ENCODE data around the gene RAP1GAP. TPM values are rescaled to one million over a fixed set of nuclear protein-coding genes. Genes with fewer than 3 reads are reported as not detected.

Gene RAP1GAP
- total and polyA plus RNA-seq, 2 of the 13 experiments (the other 11 are each of a cell fraction or from before 2014, with no cell fraction given), result 11.9 to 37.5 TPM

- H3K27ac ChIP-seq (ENCODE audit: extremely low read length, insufficient read depth, low read length), result no peak overlapping the region
- in situ Hi-C loops (cut with HindIII; ENCODE audit: extremely low pct_ligation_motif_present, low pct_unique_long_range_greater_than_20kb) (loop anchor here (10.0 kb wide), 1 partner anchor 263 kb away; no protein-coding TSS in a partner anchor), intact Hi-C loops (cut with micrococcal nuclease; ENCODE audit: unreplicated experiment) (no loop called here)
- H3K4me3 ChIP-seq (replicated peaks in 1 of 3; ENCODE audit: insufficient read depth in 1 of 3, low read depth in 2 of 3, low read length in 3 of 3), result no peak overlapping the region
- BruUV-seq (replicated peaks), result no TSS peak
- ATAC-seq, result no peak
- no peak overlapping the region for H2AFZ ChIP-seq (ENCODE audit: low read length)
- POLR2A ChIA-PET, result no interaction called here
- DNase-seq (ENCODE audit: low spot score), result no peak
- H3K27me3 ChIP-seq (ENCODE audit: control insufficient read depth in 1 of 2, insufficient read depth in 2 of 2, low read length in 2 of 2), result no peaks in the 10 kb centered on the region
- H3K9me3 ChIP-seq (ENCODE audit: low read length), result no peaks in the 10 kb centered on the region
- H3K36me3 ChIP-seq (replicated peaks in 1 of 2; ENCODE audit: control insufficient read depth in 1 of 2, insufficient read depth in 2 of 2, low read length in 2 of 2), result peaks cover 12 to 41% of the 10 kb centered on the region in 2 experiments
- FAIRE-seq, result no peak
- peaks cover 24% of the 10 kb centered on the region for H3K4me1 ChIP-seq (ENCODE audit: insufficient read depth, low read length)
- 95% methylated on average over 6 of the region's 6 CpGs for WGBS (ENCODE audit: low lambda C conversion rate)
- no peaks in the 10 kb centered on the region for H3K79me2 ChIP-seq (ENCODE audit: insufficient read depth, low read length)
- CTCF ChIA-PET (ENCODE audit: low intra/inter-chr PET ratio, low total read pairs), result no interaction called here
- no peak overlapping the region for H3K4me2 ChIP-seq (ENCODE audit: low read depth, low read length)
- H4K20me1 ChIP-seq (ENCODE audit: insufficient read depth, low read length), result 0 out of 2 replicates have a peak, but pooled peaks cover under 1% of the 10 kb centered on the region
- no peak overlapping the region for H3K9ac ChIP-seq (ENCODE audit: insufficient read depth, low read depth, low read length)
- TF ChIP-seq GFI1 (CRISPR knock-in tag; IDR thresholded peaks at IDR 0.05; ENCODE audit: borderline replicate concordance), result no peak
- TF ChIP-seq REXO4 (CRISPR knock-in tag; IDR thresholded peaks at IDR 0.05; ENCODE audit: borderline replicate concordance), result no peak
- no peak for TF ChIP-seq ZNF737 (CRISPR knock-in tag; IDR thresholded peaks at IDR 0.05; ENCODE audit: borderline replicate concordance)
- TF ChIP-seq ZSCAN22 (CRISPR knock-in tag; IDR thresholded peaks at IDR 0.05), result no peak
- no peak for TF ChIP-seq ZNF430 (CRISPR knock-in tag; IDR thresholded peaks at IDR 0.05)
- TF ChIP-seq KAT7 (CRISPR knock-in tag; IDR thresholded peaks at IDR 0.05; ENCODE audit: borderline replicate concordance), result no peak
- TF ChIP-seq, protein P1, sequence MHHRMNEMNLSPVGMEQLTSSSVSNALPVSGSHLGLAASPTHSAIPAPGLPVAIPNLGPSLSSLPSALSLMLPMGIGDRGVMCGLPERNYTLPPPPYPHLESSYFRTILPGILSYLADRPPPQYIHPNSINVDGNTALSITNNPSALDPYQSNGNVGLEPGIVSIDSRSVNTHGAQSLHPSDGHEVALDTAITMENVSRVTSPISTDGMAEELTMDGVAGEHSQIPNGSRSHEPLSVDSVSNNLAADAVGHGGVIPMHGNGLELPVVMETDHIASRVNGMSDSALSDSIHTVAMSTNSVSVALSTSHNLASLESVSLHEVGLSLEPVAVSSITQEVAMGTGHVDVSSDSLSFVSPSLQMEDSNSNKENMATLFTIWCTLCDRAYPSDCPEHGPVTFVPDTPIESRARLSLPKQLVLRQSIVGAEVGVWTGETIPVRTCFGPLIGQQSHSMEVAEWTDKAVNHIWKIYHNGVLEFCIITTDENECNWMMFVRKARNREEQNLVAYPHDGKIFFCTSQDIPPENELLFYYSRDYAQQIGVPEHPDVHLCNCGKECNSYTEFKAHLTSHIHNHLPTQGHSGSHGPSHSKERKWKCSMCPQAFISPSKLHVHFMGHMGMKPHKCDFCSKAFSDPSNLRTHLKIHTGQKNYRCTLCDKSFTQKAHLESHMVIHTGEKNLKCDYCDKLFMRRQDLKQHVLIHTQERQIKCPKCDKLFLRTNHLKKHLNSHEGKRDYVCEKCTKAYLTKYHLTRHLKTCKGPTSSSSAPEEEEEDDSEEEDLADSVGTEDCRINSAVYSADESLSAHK (CRISPR knock-in tag; IDR thresholded peaks at IDR 0.05; ENCODE audit: borderline replicate concordance), result no peak
- TF ChIP-seq REPIN1 (CRISPR knock-in tag; IDR thresholded peaks at IDR 0.05; ENCODE audit: borderline replicate concordance, low read depth), result no peak
- no peak for TF ChIP-seq ADNP (CRISPR knock-in tag; IDR thresholded peaks at IDR 0.05)
- TF ChIP-seq, protein P2, sequence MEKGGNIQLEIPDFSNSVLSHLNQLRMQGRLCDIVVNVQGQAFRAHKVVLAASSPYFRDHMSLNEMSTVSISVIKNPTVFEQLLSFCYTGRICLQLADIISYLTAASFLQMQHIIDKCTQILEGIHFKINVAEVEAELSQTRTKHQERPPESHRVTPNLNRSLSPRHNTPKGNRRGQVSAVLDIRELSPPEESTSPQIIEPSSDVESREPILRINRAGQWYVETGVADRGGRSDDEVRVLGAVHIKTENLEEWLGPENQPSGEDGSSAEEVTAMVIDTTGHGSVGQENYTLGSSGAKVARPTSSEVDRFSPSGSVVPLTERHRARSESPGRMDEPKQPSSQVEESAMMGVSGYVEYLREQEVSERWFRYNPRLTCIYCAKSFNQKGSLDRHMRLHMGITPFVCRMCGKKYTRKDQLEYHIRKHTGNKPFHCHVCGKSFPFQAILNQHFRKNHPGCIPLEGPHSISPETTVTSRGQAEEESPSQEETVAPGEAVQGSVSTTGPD (CRISPR knock-in tag; IDR thresholded peaks at IDR 0.05), result no peak
- no peak for TF ChIP-seq ZNF12 (CRISPR knock-in tag; IDR thresholded peaks at IDR 0.05)
- TF ChIP-seq, protein P3, sequence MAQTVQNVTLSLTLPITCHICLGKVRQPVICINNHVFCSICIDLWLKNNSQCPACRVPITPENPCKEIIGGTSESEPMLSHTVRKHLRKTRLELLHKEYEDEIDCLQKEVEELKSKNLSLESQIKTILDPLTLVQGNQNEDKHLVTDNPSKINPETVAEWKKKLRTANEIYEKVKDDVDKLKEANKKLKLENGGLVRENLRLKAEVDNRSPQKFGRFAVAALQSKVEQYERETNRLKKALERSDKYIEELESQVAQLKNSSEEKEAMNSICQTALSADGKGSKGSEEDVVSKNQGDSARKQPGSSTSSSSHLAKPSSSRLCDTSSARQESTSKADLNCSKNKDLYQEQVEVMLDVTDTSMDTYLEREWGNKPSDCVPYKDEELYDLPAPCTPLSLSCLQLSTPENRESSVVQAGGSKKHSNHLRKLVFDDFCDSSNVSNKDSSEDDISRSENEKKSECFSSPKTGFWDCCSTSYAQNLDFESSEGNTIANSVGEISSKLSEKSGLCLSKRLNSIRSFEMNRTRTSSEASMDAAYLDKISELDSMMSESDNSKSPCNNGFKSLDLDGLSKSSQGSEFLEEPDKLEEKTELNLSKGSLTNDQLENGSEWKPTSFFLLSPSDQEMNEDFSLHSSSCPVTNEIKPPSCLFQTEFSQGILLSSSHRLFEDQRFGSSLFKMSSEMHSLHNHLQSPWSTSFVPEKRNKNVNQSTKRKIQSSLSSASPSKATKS (CRISPR knock-in tag; IDR thresholded peaks at IDR 0.05), result no peak
- TF ChIP-seq ZBTB8A (CRISPR knock-in tag; IDR thresholded peaks at IDR 0.05; ENCODE audit: borderline replicate concordance, low read depth), result no peak
- TF ChIP-seq ZNF7 (CRISPR knock-in tag; IDR thresholded peaks at IDR 0.05), result no peak
- no peak for TF ChIP-seq ZNF160 (CRISPR knock-in tag; IDR thresholded peaks at IDR 0.05)
- no peak for TF ChIP-seq TAF15 (IDR thresholded peaks at IDR 0.05; ENCODE audit: low read depth, low read length, poor library complexity, severe bottlenecking)
- no peak for TF ChIP-seq ETS1 (CRISPR knock-in tag; IDR thresholded peaks at IDR 0.05)
These were observed 32.2 kb upstream of the RAP1GAP start for GRCh38 chr1:21701401-21701800.

All from HepG2 (cell line).